ENCODE results near the gene CREBRF.
"Not testable (repeated sequence)": the region's sequence is repeated elsewhere in the genome, so short reads cannot be mapped to it uniquely, and the experiment has no call there.

The CREBRF gene

GRCh38 chr5:173039188-173039587 lies 17.0 kb upstream of the CREBRF start:
- DNase-seq (ENCODE audit: low read depth in 2 of 2), result no peak

GRCh38 chr5:173039964-173040363 lies 16.2 kb upstream of the CREBRF start:
- no peak for DNase-seq (ENCODE audit: low read depth in 2 of 2)

DNA sequence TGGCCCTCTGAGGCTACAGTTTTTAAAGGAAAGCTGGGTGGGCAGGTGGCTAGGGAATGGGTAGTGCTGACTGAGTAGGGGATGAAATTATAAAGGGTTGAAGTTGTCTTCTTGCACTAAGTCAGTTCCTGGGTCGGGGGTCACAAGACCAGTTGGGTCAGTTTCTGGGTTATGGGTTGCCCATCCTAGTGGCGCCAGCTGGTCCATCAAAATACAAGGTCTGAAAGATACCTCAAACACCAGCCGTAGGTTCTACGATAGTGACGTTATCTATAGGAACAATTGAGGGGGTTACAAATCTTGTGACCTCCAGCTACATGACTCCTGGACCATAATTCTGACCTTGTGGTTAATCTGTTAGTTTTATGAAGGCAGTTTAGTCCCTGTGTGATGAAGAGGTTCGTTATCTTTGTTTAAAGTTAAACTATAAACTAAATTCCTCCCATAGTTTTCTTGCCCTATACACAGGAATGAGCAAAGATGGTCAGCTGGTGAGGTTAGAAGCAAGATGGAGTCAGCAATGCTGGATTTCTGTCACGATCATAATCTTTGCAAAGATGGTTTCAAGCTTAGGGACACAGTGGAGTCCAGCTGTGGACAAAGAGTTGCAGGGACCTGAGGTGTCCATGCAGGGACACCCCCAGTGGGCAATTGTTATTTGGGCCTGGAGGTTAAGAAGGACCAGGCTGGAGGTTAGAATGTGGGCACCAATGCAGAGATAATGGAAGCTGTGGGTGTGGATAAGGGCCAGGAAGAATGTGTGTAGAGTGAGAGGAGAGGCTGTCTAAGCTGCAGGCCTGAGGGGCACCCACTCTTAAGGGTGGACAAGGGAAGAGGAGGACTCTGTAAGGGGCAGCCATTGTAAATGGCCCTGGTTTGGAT lies 14.0 kb upstream of the CREBRF start:
- DNase-seq (ENCODE audit: low read depth in 2 of 2), result no peak

- no peak for DNase-seq (ENCODE audit: low read depth in 2 of 2)
Measured at GRCh38 chr5:173042763-173043107, 13.4 kb upstream of the CREBRF start.

DNA sequence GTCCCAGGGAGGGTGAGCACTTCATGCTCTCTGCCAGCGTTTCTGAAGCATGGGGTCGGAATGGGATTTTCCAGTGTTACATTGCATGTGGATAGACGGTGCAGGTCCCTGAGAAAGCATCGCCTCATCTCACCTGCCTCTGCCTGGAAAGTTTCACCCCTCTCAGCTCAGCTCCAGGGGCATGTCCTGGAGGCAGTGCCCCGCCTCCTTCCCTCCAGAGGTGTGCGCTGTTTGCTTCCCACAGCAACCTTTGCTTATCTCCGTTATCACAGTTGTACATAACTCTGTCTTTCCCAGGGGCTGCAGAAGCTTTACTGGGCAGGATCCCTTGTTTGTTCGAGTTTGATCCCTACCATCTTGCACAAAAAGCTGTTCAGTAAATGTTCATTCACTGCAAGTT lies 10.7 kb upstream of the CREBRF start:
- no peak for DNase-seq (ENCODE audit: low read depth in 2 of 2)

GRCh38 chr5:173047096-173047837 lies 8.9 kb upstream of the CREBRF start:
- DNase-seq (ENCODE audit: low read depth in 2 of 2), result not testable (repeated sequence)

- DNase-seq (ENCODE audit: low read depth in 2 of 2), result no peak
Measured at GRCh38 chr5:173047838-173048105, 8.4 kb upstream of the CREBRF start.

GRCh38 chr5:173050791-173051190 lies 5.4 kb upstream of the CREBRF start:
- DNase-seq (ENCODE audit: low read depth in 2 of 2), result no peak

GRCh38 chr5:173051746-173052145 lies 4.4 kb upstream of the CREBRF start:
- DNase-seq (ENCODE audit: low read depth in 2 of 2), result no peak

DNA sequence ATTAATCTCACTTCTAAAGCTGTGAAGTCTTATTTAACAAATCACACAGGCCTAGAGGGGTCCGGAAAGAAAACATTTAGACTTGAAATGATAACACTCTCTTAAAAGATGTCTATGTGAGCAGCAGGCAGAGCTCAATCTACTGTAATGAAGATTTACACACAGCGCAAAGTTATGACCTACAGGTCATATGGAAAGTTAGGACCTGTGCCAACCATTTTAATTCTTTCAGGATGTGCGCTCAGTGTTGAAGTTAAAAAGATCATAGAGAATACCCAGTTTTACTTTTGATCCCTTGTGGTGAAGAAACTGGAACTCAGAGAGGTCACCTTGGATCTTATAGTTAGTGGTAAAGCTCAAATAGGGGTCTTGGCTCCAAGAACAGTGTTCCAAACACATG lies 3.1 kb upstream of the CREBRF start:
- no peak for DNase-seq (ENCODE audit: low read depth in 2 of 2)

GRCh38 chr5:173055042-173055721 lies 970 bp upstream of the CREBRF start:
- no peak for DNase-seq (ENCODE audit: low read depth in 2 of 2)

DNA sequence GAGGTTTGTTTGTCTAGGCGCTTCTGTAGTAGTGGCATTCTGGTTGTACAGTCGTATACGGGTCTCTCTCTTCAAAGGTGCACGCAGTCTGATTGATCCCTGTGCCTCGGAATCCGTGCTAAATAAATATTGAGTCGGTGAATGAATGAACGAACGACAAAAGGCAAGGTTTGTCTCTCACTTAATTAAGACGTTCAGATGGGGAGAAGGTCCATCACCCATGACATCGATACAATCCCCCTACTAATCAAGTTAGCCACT lies 500 bp upstream of the CREBRF start:
- DNase-seq (ENCODE audit: low read depth in 2 of 2), result no peak

DNA sequence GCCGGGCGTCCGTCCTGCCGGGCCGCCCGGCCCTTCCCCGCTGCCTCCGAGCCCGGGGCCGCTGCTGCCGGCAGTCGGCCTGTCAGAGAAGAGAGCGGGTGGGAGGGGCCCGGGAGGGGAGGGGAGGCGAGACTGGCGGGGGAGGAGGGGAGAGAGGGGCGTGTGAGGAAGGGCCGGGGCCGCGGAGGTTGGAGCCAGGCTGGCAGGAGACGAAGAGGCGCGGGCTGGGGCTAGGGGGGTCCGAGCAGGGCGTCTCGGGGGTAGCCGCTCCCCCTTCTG lies 570 bp downstream of the CREBRF start:
- DNase-seq (ENCODE audit: low read depth in 2 of 2), result peak; percentile 73 to 80

GRCh38 chr5:173057062-173057924 lies 1.1 kb downstream of the CREBRF start:
- DNase-seq (ENCODE audit: low read depth in 2 of 2), result peak; percentile 95 to 99

- DNase-seq (ENCODE audit: low read depth in 2 of 2), result no peak
Measured at GRCh38 chr5:173062141-173062540, 6.0 kb downstream of the CREBRF start.

GRCh38 chr5:173065155-173065554 lies 9.0 kb downstream of the CREBRF start:
- DNase-seq (ENCODE audit: low read depth in 2 of 2), result no peak

GRCh38 chr5:173069671-173070070 lies 13.5 kb downstream of the CREBRF start:
- no peak for DNase-seq (ENCODE audit: low read depth in 2 of 2)

- no peak for DNase-seq (ENCODE audit: low read depth in 2 of 2)
Measured at GRCh38 chr5:173075137-173075843, 19.1 kb downstream of the CREBRF start.

DNA sequence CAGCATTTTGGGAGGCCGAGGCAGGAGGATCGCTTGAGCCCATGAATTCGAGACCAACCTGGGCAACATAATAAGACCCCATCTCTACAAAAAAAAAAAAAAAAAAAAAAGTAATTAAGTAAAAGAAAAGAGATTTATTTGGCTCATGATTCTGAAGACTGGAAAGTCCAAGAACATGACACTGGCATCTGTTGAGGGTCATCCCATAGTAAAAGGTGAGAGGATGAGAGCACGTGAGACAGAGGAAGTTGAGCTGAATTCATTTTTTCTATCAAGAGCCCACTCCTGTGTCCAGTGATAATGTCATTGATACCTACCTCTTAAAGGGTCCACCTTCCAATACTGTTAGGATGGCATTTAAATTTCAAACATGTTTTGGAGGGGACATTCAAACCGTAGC lies 19.8 kb downstream of the CREBRF start:
- no peak for DNase-seq (ENCODE audit: low read depth in 2 of 2)

- not testable (repeated sequence) for DNase-seq (ENCODE audit: low read depth in 2 of 2)
Measured at GRCh38 chr5:173076471-173076870, 20.3 kb downstream of the CREBRF start.

GRCh38 chr5:173078878-173079277 lies 22.7 kb downstream of the CREBRF start:
- DNase-seq (ENCODE audit: low read depth in 2 of 2), result no peak

GRCh38 chr5:173089581-173089980 lies 33.4 kb downstream of the CREBRF start:
- DNase-seq (ENCODE audit: low read depth in 2 of 2), result no peak
